ENCODE results near the gene C1QTNF8.

DNA sequence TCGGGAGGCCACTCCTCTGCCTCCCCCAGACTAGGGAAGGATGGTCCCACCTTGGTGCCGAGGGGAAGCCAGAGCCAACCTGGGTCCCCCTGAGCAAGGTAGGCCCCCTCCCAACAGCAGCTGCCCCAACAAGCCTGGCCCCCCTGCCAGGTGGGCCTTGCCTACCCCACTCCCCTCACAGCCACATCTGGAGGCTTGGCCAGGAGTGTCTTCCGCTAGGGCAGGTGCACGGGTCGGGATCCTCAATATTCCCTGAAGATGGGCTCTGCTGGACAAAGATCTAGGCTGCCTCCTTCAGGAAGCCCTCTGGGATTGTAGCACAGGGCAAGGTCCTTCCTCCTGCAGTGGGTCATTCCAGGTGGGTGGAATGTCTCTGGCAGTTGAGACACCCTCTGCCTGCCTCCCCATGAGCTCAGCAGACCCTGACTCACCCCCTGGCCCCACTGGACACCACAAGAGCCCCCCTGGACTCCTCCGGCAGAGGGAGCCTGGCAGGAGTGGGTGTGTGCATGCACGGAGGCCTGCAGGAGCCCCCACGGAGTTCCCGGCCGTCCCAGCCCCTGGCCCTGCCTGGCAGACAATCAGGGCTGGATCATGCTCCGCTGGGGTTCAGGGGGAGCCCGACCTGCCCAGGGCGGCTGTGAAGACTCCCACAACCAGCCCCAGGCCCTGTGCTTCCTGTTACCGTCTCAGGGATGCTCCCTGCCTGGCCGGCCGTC lies 435 bp downstream of the C1QTNF8 start:
- TF ChIP-seq ARNTL (CRISPR knock-in tag; IDR thresholded peaks at IDR 0.05; ENCODE audit: borderline replicate concordance, low read depth) (no peak), ZFP30 (CRISPR knock-in tag; IDR thresholded peaks at IDR 0.05) (no peak), BACH2 (CRISPR knock-in tag; IDR thresholded peaks at IDR 0.05; ENCODE audit: borderline replicate concordance) (no peak), TCF4 (CRISPR knock-in tag; IDR thresholded peaks at IDR 0.05; ENCODE audit: borderline replicate concordance) (no peak)
- TF ChIP-seq, protein P1, sequence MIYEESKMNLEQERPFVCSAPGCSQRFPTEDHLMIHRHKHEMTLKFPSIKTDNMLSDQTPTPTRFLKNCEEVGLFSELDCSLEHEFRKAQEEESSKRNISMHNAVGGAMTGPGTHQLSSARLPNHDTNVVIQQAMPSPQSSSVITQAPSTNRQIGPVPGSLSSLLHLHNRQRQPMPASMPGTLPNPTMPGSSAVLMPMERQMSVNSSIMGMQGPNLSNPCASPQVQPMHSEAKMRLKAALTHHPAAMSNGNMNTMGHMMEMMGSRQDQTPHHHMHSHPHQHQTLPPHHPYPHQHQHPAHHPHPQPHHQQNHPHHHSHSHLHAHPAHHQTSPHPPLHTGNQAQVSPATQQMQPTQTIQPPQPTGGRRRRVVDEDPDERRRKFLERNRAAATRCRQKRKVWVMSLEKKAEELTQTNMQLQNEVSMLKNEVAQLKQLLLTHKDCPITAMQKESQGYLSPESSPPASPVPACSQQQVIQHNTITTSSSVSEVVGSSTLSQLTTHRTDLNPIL (CRISPR knock-in tag; IDR thresholded peaks at IDR 0.05; ENCODE audit: low read depth): no peak
- TF ChIP-seq, protein P2, sequence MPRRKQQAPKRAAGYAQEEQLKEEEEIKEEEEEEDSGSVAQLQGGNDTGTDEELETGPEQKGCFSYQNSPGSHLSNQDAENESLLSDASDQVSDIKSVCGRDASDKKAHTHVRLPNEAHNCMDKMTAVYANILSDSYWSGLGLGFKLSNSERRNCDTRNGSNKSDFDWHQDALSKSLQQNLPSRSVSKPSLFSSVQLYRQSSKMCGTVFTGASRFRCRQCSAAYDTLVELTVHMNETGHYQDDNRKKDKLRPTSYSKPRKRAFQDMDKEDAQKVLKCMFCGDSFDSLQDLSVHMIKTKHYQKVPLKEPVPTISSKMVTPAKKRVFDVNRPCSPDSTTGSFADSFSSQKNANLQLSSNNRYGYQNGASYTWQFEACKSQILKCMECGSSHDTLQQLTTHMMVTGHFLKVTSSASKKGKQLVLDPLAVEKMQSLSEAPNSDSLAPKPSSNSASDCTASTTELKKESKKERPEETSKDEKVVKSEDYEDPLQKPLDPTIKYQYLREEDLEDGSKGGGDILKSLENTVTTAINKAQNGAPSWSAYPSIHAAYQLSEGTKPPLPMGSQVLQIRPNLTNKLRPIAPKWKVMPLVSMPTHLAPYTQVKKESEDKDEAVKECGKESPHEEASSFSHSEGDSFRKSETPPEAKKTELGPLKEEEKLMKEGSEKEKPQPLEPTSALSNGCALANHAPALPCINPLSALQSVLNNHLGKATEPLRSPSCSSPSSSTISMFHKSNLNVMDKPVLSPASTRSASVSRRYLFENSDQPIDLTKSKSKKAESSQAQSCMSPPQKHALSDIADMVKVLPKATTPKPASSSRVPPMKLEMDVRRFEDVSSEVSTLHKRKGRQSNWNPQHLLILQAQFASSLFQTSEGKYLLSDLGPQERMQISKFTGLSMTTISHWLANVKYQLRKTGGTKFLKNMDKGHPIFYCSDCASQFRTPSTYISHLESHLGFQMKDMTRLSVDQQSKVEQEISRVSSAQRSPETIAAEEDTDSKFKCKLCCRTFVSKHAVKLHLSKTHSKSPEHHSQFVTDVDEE (CRISPR knock-in tag; IDR thresholded peaks at IDR 0.05): no peak

All from SK-N-SH treated with all-trans-retinoic acid at 6 μM for 48 hours (cell line).